ENCODE data around the gene PAM.

DNA sequence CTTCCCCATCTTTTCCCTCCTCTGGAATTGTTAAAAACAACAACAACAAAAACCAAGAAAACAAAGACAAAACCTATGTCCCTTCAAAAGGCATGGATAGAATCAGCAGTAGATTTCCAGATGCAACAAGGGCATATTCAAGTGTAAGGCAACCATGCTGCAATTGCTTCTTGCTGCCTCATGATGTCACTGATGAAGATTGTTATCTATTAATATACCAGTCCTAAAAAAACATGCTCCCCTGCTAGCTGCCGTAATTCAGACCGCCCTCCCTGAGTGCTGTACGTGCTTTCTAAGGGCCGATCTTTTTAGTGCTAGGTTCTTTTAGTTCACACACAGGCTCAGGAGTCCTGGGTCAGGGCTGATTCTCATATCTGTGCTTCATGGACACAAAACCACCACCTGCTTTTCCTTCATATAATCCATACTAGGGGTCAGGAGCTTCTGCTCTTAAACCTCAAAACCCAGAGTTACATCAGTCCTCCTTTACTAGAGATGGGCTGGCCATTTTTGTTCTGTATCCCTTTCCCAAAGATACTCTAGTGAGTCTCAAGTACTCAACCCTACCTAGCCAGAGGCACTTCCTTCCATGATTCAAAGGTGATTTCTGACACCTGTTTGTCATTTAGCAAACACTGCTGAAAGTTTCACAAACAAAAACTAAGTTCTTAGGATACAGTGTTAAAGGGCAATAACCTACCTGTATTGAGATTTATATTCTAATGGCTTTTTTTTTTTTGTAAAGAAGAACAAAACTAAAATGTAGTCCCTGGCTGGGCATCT lies 282.8 kb downstream of the PAM start:
- TF ChIP-seq, protein P1, sequence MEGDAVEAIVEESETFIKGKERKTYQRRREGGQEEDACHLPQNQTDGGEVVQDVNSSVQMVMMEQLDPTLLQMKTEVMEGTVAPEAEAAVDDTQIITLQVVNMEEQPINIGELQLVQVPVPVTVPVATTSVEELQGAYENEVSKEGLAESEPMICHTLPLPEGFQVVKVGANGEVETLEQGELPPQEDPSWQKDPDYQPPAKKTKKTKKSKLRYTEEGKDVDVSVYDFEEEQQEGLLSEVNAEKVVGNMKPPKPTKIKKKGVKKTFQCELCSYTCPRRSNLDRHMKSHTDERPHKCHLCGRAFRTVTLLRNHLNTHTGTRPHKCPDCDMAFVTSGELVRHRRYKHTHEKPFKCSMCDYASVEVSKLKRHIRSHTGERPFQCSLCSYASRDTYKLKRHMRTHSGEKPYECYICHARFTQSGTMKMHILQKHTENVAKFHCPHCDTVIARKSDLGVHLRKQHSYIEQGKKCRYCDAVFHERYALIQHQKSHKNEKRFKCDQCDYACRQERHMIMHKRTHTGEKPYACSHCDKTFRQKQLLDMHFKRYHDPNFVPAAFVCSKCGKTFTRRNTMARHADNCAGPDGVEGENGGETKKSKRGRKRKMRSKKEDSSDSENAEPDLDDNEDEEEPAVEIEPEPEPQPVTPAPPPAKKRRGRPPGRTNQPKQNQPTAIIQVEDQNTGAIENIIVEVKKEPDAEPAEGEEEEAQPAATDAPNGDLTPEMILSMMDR (IDR thresholded peaks at IDR 0.05; ENCODE audit: low read length): no peak
- no peak for TF ChIP-seq EZH2 (optimal IDR thresholded peaks at IDR 0.05; ENCODE audit: low read depth, low read length)
- TF ChIP-seq EZH2phosphoT487 (IDR thresholded peaks at IDR 0.05; ENCODE audit: low read length): no peak

Measured in MM.1S (cell line).